Esophagus squamous epithelium (tissue), 4 donors: ENCODE data around the gene FST.

Source experiments
- CTCF ChIP-seq, 6 experiments: fragments of 450-650 bp in 4 of 6; fragments of 200-600 bp in 2 of 6; sonication (generic) in 2 of 6; IDR thresholded peaks; one replicate each; pipeline ENCODE4 v1.5.1; 2016 to 2019; ENCODE audit warnings: antibody characterized with exemption in 6 of 6, mild to moderate bottlenecking in 4 of 6, moderate library complexity in 4 of 6
- POLR2A ChIP-seq, 4 donors: fragments of 450-650 bp; IDR thresholded peaks; one replicate each; pipeline ENCODE4 v1.6.1; 2017; ENCODE audit warnings: antibody characterized with exemption in 4 of 4, mild to moderate bottlenecking in 4 of 4, moderate library complexity in 3 of 4

- TF ChIP-seq POLR2A (IDR thresholded peaks at IDR 0.05), result no peak
- no peak for TF ChIP-seq CTCF (IDR thresholded peaks at IDR 0.05)
Observed at GRCh38 chr5:53480416-53481158, at the start of gene FST.
